ENCODE measurements around the gene NT5C1A.

Gene NT5C1A

GRCh38 chr1:39643705-39644104 lies 28.2 kb downstream of the NT5C1A start (continued):
- TF ChIP-seq ZFP37 (tag by site-specific recombination; IDR thresholded peaks at IDR 0.05) (no peak), ZNF514 (tag by site-specific recombination; IDR thresholded peaks at IDR 0.05) (no peak)

DNA sequence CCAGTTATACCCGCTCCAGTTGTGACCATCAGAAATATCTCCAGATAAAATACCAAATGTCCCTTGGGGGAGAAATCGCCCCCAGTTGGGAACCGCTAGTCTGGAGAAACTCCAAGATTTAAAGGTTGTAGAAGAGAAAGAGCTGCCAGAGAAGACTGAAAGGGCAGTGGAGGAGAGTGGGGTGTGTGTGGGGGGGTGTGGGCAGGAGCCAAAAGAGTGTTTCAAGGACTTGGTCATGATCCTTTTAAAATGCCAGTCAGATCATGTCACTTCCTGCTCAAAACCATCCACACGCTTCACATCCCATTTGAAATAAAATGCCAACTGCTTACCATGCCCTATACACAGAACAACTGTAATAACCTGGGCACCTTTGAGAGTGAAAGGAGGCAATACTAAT lies 29.1 kb downstream of the NT5C1A start:
- ChIA-PET CTCF (interaction anchor here (4.2 kb wide), 1 partner anchor 16 kb away, joined by 21 read pairs; no protein-coding TSS in a partner anchor), POLR2A (no interaction called here)
- H3K9me3 ChIP-seq (ENCODE audit: control insufficient read depth, insufficient read depth, low read depth, low read length), result no peaks in the 10 kb centered on the region
- no peak overlapping the region for H3K4me3 ChIP-seq (ENCODE audit: low read depth, low read length)
- no peak overlapping the region for H3K27ac ChIP-seq (ENCODE audit: extremely low read depth, low read depth, low read length)
- H3K36me3 ChIP-seq (ENCODE audit: control insufficient read depth in 2 of 2, insufficient read depth in 1 of 2, low read length in 2 of 2), result no peaks in the 10 kb centered on the region
- H3K4me1 ChIP-seq (ENCODE audit: control insufficient read depth, insufficient read depth, low read length), result no peaks in the 10 kb centered on the region
- TF ChIP-seq EGR2 (tag by site-specific recombination; IDR thresholded peaks at IDR 0.05; ENCODE audit: low read depth) (peak; percentile 73), ZNF112 (tag by site-specific recombination; IDR thresholded peaks at IDR 0.05) (no peak), ZFHX2 (tag by site-specific recombination; conservative IDR thresholded peaks at IDR 0.05) (peak; percentile 73)

GRCh38 chr1:39640861-39641260 lies 31.0 kb downstream of the NT5C1A start:
- H3K27ac ChIP-seq (ENCODE audit: extremely low read depth, low read depth, low read length), result no peak overlapping the region
- CTCF ChIA-PET, result interaction anchor here (0.9 to 4.2 kb wide), 6 partner anchors 13 to 35 kb away, joined by 3 to 21 read pairs (median 6); no protein-coding TSS in a partner anchor
- H3K4me3 ChIP-seq (ENCODE audit: low read depth, low read length), result no peak overlapping the region
- POLR2A ChIA-PET, result interaction anchor here (1.8 kb wide), 1 partner anchor 35 kb away, joined by 5 read pairs; no protein-coding TSS in a partner anchor
- H3K4me1 ChIP-seq (ENCODE audit: control insufficient read depth, insufficient read depth, low read length), result no peaks in the 10 kb centered on the region
- no peaks in the 10 kb centered on the region for H3K36me3 ChIP-seq (ENCODE audit: control insufficient read depth in 2 of 2, insufficient read depth in 1 of 2, low read length in 2 of 2)
- TF ChIP-seq EGR2 (tag by site-specific recombination; IDR thresholded peaks at IDR 0.05; ENCODE audit: low read depth) (no peak), ZSCAN5A (tag by site-specific recombination; IDR thresholded peaks at IDR 0.05) (no peak), ZNF23 (tag by site-specific recombination; IDR thresholded peaks at IDR 0.05; ENCODE audit: borderline replicate concordance) (no peak), ZNF37A (tag by site-specific recombination; IDR thresholded peaks at IDR 0.05) (no peak), PRDM1 (tag by site-specific recombination; IDR thresholded peaks at IDR 0.05) (no peak), ZNF561 (tag by site-specific recombination; IDR thresholded peaks at IDR 0.05; ENCODE audit: borderline replicate concordance) (no peak), ELK4 (IDR thresholded peaks at IDR 0.05; ENCODE audit: borderline replicate concordance, low read depth, low read length) (no peak), ZNF133 (tag by site-specific recombination; IDR thresholded peaks at IDR 0.05) (no peak), ZFP3 (tag by site-specific recombination; IDR thresholded peaks at IDR 0.05; ENCODE audit: low read depth) (no peak), PRDM4 (tag by site-specific recombination; IDR thresholded peaks at IDR 0.05) (no peak)
- H3K9me3 ChIP-seq (ENCODE audit: control insufficient read depth, insufficient read depth, low read depth, low read length), result no peaks in the 10 kb centered on the region

Measured in HEK293 (cell line).